HepG2 (cell line): Measurements from ENCODE around the gene IGFBP6. TPM values are rescaled to one million over a fixed set of nuclear protein-coding genes. Genes with fewer than 3 reads are reported as not detected.

Experiments
- CC2D1A ChIP-seq: sonication (generic); formaldehyde crosslinking; IDR thresholded peaks from 2 replicates; pipeline ENCODE4 v1.8.1; 2023; ENCODE audit warnings: mild to moderate bottlenecking, missing genetic modification reagents
- FLYWCH1 ChIP-seq: sonication (generic); formaldehyde crosslinking; IDR thresholded peaks from 2 replicates; pipeline ENCODE4 v1.8.1; 2023; ENCODE audit warnings: mild to moderate bottlenecking, missing genetic modification reagents
- NFKBIZ ChIP-seq: IDR thresholded peaks from 2 replicates; pipeline ENCODE4 v1.6.1; 2018; ENCODE audit warnings: missing genetic modification reagents, missing compliant biosample characterization
- NR2F1 ChIP-seq, 2 experiments: fragments of 450-650 bp in 1 of 2; formaldehyde crosslinking in 1 of 2; IDR thresholded peaks; 2 replicates each; pipeline versions ENCODE4 v1.5.0 to v1.6.1; 2016 to 2020; ENCODE audit warnings: mild to moderate bottlenecking in 1 of 2, missing compliant biosample characterization in 1 of 2, missing genetic modification reagents in 1 of 2, moderate library complexity in 1 of 2
- NR2F6 ChIP-seq, 2 experiments: IDR thresholded peaks; 2 replicates each; pipeline ENCODE4 v1.6.1; 2016; ENCODE audit warnings: antibody characterized with exemption in 1 of 2, mild to moderate bottlenecking in 1 of 2
- RXRB ChIP-seq: IDR thresholded peaks from 2 replicates; pipeline ENCODE4 v1.6.1; 2016; ENCODE audit warnings: borderline replicate concordance, missing genetic modification reagents, missing compliant biosample characterization
- SALL1 ChIP-seq: sonication (generic); formaldehyde crosslinking; IDR thresholded peaks from 2 replicates; pipeline ENCODE4 v1.8.0; 2022; ENCODE audit warnings: mild to moderate bottlenecking, missing genetic modification reagents
- SRSF1 ChIP-seq: fragments of 200-400 bp; formaldehyde crosslinking; optimal IDR thresholded peaks from 2 replicates; pipeline ENCODE3; 2017; ENCODE audit warnings: mild to moderate bottlenecking, low read depth, low read length, moderate library complexity
- ZFP37 ChIP-seq: sonication (generic); formaldehyde crosslinking; IDR thresholded peaks from 2 replicates; pipeline ENCODE4 v1.4.0; 2020; ENCODE audit warnings: missing genetic modification reagents, borderline replicate concordance
- ZMAT5 ChIP-seq: sonication (generic); formaldehyde crosslinking; IDR thresholded peaks from 2 replicates; pipeline ENCODE4 v1.5.0; 2020; ENCODE audit warnings: mild to moderate bottlenecking, low read depth, missing genetic modification reagents, borderline replicate concordance
- ZNF577 ChIP-seq: sonication (generic); formaldehyde crosslinking; IDR thresholded peaks from 2 replicates; pipeline ENCODE4 v1.4.0; 2020; ENCODE audit warnings: mild to moderate bottlenecking, low read depth, missing genetic modification reagents, borderline replicate concordance
- ZNF629 ChIP-seq: sonication (generic); formaldehyde crosslinking; conservative IDR thresholded peaks from 2 replicates; pipeline ENCODE4 v1.5.0; 2020; ENCODE audit warnings: missing genetic modification reagents
- ZNF75D ChIP-seq: sonication (generic); formaldehyde crosslinking; IDR thresholded peaks from 2 replicates; pipeline ENCODE4 v1.8.1; 2023; ENCODE audit warnings: missing genetic modification reagents, mild to moderate bottlenecking, borderline replicate concordance
- ZNF776 ChIP-seq: sonication (generic); formaldehyde crosslinking; IDR thresholded peaks from 2 replicates; pipeline ENCODE4 v1.4.0; 2020; ENCODE audit warnings: mild to moderate bottlenecking, missing genetic modification reagents
- polyA plus RNA-seq, 8 experiments: library from polyadenylated mRNA; depleted of rRNA in 3 of 8; stranded (reverse) in 7 of 8; unstranded in 1 of 8; fragments of >200 nt; fragmentation: Illumina TruSeq in 4 of 8; extraction: Trizol in 4 of 8; gene quantifications; 2 replicates each; pipeline versions ENCODE4 v1.2.1 to v1.2.3, GENCODE V29; 2011 to 2016; ENCODE audit warnings: low read depth in 4 of 8, missing spikeins in 1 of 8, mixed read lengths in 1 of 8; ENCODE audit not compliant: insufficient read depth in 1 of 8
- total RNA-seq, 5 experiments: library from RNA; depleted of rRNA; stranded (reverse); fragments of >200 nt; fragmentation: Illumina TruSeq; extraction: Trizol; gene quantifications; 2 replicates each; pipeline ENCODE4 v1.2.3, GENCODE V29; 2016; ENCODE audit warnings: low read depth in 1 of 5
- TF ChIP-seq, protein P1 (sequence below): sonication (generic); formaldehyde crosslinking; IDR thresholded peaks from 2 replicates; pipeline ENCODE4 v1.4.0; 2020; ENCODE audit warnings: mild to moderate bottlenecking, missing genetic modification reagents
- TF ChIP-seq, protein P2 (sequence below): sonication (generic); formaldehyde crosslinking; IDR thresholded peaks from 2 replicates; pipeline ENCODE4 v1.8.1; 2023; ENCODE audit warnings: mild to moderate bottlenecking, missing genetic modification reagents
- TF ChIP-seq, protein P3 (sequence below): sonication (generic); formaldehyde crosslinking; IDR thresholded peaks from 2 replicates; pipeline ENCODE4 v1.4.0; 2020; ENCODE audit warnings: mild to moderate bottlenecking, missing genetic modification reagents, borderline replicate concordance
- TF ChIP-seq, protein P4 (sequence below): sonication (generic); formaldehyde crosslinking; IDR thresholded peaks from 2 replicates; pipeline ENCODE4 v1.5.1; 2020; ENCODE audit warnings: mild to moderate bottlenecking, missing genetic modification reagents, moderate library complexity

IGFBP6 gene
- total and polyA plus RNA-seq, 2 of the 13 experiments (the other 11 are each of a cell fraction or from before 2014, with no cell fraction given) = 3.9 to 25.2 TPM

GRCh38 chr12:53105256-53105655, 7.8 kb downstream of the IGFBP6 start (continued):
- TF ChIP-seq FLYWCH1 (CRISPR knock-in tag) (no peak), NFKBIZ (CRISPR knock-in tag) (no peak), NR2F1 (CRISPR knock-in tag; IDR thresholded peaks at IDR 0.05) (peak; percentile 18 to 89; a peak in 2 of 4 replicates), ZFP37 (CRISPR knock-in tag) (no peak), ZMAT5 (CRISPR knock-in tag) (no peak), SRSF1 (no peak), ZNF577 (CRISPR knock-in tag) (no peak), ZNF629 (CRISPR knock-in tag) (no peak), ZNF776 (CRISPR knock-in tag) (no peak), RXRB (CRISPR knock-in tag) (peak; percentile 49), NR2F6 (IDR thresholded peaks at IDR 0.05) (peak; percentile 95), NR2F6 (CRISPR knock-in tag; IDR thresholded peaks at IDR 0.05) (peak; percentile 89), CC2D1A (CRISPR knock-in tag) (no peak), SALL1 (CRISPR knock-in tag) (peak; percentile 69; the same call in 1 of the 2 replicates), ZNF75D (no peak)
- TF ChIP-seq, protein P1, sequence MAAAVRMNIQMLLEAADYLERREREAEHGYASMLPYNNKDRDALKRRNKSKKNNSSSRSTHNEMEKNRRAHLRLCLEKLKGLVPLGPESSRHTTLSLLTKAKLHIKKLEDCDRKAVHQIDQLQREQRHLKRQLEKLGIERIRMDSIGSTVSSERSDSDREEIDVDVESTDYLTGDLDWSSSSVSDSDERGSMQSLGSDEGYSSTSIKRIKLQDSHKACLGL = no peak
- TF ChIP-seq, protein P2, sequence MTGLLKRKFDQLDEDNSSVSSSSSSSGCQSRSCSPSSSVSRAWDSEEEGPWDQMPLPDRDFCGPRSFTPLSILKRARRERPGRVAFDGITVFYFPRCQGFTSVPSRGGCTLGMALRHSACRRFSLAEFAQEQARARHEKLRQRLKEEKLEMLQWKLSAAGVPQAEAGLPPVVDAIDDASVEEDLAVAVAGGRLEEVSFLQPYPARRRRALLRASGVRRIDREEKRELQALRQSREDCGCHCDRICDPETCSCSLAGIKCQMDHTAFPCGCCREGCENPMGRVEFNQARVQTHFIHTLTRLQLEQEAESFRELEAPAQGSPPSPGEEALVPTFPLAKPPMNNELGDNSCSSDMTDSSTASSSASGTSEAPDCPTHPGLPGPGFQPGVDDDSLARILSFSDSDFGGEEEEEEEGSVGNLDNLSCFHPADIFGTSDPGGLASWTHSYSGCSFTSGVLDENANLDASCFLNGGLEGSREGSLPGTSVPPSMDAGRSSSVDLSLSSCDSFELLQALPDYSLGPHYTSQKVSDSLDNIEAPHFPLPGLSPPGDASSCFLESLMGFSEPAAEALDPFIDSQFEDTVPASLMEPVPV (CRISPR knock-in tag) = no peak
- TF ChIP-seq, protein P3, sequence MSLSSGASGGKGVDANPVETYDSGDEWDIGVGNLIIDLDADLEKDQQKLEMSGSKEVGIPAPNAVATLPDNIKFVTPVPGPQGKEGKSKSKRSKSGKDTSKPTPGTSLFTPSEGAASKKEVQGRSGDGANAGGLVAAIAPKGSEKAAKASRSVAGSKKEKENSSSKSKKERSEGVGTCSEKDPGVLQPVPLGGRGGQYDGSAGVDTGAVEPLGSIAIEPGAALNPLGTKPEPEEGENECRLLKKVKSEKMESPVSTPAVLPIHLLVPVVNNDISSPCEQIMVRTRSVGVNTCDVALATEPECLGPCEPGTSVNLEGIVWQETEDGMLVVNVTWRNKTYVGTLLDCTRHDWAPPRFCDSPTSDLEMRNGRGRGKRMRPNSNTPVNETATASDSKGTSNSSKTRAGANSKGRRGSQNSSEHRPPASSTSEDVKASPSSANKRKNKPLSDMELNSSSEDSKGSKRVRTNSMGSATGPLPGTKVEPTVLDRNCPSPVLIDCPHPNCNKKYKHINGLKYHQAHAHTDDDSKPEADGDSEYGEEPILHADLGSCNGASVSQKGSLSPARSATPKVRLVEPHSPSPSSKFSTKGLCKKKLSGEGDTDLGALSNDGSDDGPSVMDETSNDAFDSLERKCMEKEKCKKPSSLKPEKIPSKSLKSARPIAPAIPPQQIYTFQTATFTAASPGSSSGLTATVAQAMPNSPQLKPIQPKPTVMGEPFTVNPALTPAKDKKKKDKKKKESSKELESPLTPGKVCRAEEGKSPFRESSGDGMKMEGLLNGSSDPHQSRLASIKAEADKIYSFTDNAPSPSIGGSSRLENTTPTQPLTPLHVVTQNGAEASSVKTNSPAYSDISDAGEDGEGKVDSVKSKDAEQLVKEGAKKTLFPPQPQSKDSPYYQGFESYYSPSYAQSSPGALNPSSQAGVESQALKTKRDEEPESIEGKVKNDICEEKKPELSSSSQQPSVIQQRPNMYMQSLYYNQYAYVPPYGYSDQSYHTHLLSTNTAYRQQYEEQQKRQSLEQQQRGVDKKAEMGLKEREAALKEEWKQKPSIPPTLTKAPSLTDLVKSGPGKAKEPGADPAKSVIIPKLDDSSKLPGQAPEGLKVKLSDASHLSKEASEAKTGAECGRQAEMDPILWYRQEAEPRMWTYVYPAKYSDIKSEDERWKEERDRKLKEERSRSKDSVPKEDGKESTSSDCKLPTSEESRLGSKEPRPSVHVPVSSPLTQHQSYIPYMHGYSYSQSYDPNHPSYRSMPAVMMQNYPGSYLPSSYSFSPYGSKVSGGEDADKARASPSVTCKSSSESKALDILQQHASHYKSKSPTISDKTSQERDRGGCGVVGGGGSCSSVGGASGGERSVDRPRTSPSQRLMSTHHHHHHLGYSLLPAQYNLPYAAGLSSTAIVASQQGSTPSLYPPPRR (CRISPR knock-in tag) = peak; percentile 59; the same call in 1 of the 2 replicates
- TF ChIP-seq, protein P4, sequence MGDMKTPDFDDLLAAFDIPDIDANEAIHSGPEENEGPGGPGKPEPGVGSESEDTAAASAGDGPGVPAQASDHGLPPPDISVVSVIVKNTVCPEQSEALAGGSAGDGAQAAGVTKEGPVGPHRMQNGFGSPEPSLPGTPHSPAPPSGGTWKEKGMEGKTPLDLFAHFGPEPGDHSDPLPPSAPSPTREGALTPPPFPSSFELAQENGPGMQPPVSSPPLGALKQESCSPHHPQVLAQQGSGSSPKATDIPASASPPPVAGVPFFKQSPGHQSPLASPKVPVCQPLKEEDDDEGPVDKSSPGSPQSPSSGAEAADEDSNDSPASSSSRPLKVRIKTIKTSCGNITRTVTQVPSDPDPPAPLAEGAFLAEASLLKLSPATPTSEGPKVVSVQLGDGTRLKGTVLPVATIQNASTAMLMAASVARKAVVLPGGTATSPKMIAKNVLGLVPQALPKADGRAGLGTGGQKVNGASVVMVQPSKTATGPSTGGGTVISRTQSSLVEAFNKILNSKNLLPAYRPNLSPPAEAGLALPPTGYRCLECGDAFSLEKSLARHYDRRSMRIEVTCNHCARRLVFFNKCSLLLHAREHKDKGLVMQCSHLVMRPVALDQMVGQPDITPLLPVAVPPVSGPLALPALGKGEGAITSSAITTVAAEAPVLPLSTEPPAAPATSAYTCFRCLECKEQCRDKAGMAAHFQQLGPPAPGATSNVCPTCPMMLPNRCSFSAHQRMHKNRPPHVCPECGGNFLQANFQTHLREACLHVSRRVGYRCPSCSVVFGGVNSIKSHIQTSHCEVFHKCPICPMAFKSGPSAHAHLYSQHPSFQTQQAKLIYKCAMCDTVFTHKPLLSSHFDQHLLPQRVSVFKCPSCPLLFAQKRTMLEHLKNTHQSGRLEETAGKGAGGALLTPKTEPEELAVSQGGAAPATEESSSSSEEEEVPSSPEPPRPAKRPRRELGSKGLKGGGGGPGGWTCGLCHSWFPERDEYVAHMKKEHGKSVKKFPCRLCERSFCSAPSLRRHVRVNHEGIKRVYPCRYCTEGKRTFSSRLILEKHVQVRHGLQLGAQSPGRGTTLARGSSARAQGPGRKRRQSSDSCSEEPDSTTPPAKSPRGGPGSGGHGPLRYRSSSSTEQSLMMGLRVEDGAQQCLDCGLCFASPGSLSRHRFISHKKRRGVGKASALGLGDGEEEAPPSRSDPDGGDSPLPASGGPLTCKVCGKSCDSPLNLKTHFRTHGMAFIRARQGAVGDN (CRISPR knock-in tag) = peak; percentile 34
